Measurements from ENCODE around the gene WASF1.
A peak's percentile ranks its signal among the peaks of the same experiment; 100 is the strongest.
"Not testable (repeated sequence)": the region's sequence is repeated elsewhere in the genome, so short reads cannot be mapped to it uniquely, and the experiment has no call there.

Gene WASF1

GRCh38 chr6:110180228-110181008, 948 bp upstream of the WASF1 start, which contains the start of gene CDC40:
CDC40 (plus strand) TSS chr6:110180427; CDS start chr6:110180445, 18 bp downstream.
- in situ Hi-C loops (cut with MboI; ENCODE audit: low pct_unique_long_range_greater_than_20kb, low sequenced_read_pairs): no loop called here
- DNase-seq: no peak

GRCh38 chr6:110178626-110179405, 654 bp downstream of the WASF1 start:
- in situ Hi-C loops (cut with MboI; ENCODE audit: low pct_unique_long_range_greater_than_20kb, low sequenced_read_pairs): no loop called here
- DNase-seq: peak; percentile 74

GRCh38 chr6:110173506-110174132, 5.9 kb downstream of the WASF1 start:
- in situ Hi-C loops (cut with MboI; ENCODE audit: low pct_unique_long_range_greater_than_20kb, low sequenced_read_pairs): no loop called here
- no peak for DNase-seq

- no peak for DNase-seq
- in situ Hi-C loops (cut with MboI; ENCODE audit: low pct_unique_long_range_greater_than_20kb, low sequenced_read_pairs): no loop called here
Observed at GRCh38 chr6:110170081-110170480, 9.4 kb downstream of the WASF1 start.

GRCh38 chr6:110158479-110158878, 21.0 kb downstream of the WASF1 start:
- DNase-seq: no peak
- in situ Hi-C loops (cut with MboI; ENCODE audit: low pct_unique_long_range_greater_than_20kb, low sequenced_read_pairs): no loop called here

GRCh38 chr6:110147870-110148269, 31.6 kb downstream of the WASF1 start:
- peak; percentile 23 for DNase-seq
- in situ Hi-C loops (cut with MboI; ENCODE audit: low pct_unique_long_range_greater_than_20kb, low sequenced_read_pairs): no loop called here

- DNase-seq: no peak
- in situ Hi-C loops (cut with MboI; ENCODE audit: low pct_unique_long_range_greater_than_20kb, low sequenced_read_pairs): no loop called here
Observed at GRCh38 chr6:110140650-110141049, 38.8 kb downstream of the WASF1 start.

GRCh38 chr6:110139052-110139451, 40.4 kb downstream of the WASF1 start:
- in situ Hi-C loops (cut with MboI; ENCODE audit: low pct_unique_long_range_greater_than_20kb, low sequenced_read_pairs): no loop called here
- DNase-seq: no peak

GRCh38 chr6:110137924-110138887, 41.3 kb downstream of the WASF1 start:
- in situ Hi-C loops (cut with MboI; ENCODE audit: low pct_unique_long_range_greater_than_20kb, low sequenced_read_pairs): no loop called here
- no peak for DNase-seq

- no peak for DNase-seq
- in situ Hi-C loops (cut with MboI; ENCODE audit: low pct_unique_long_range_greater_than_20kb, low sequenced_read_pairs): no loop called here
Observed at GRCh38 chr6:110130362-110130761, 49.1 kb downstream of the WASF1 start.

- in situ Hi-C loops (cut with MboI; ENCODE audit: low pct_unique_long_range_greater_than_20kb, low sequenced_read_pairs): no loop called here
- no peak for DNase-seq
Observed at GRCh38 chr6:110128418-110128817, 51.1 kb downstream of the WASF1 start.

- in situ Hi-C loops (cut with MboI; ENCODE audit: low pct_unique_long_range_greater_than_20kb, low sequenced_read_pairs): no loop called here
- peak; percentile 21 for DNase-seq
Observed at GRCh38 chr6:110125361-110125760, 54.1 kb downstream of the WASF1 start.

- DNase-seq; in situ Hi-C loops (cut with MboI; ENCODE audit: low pct_unique_long_range_greater_than_20kb, low sequenced_read_pairs): not testable (repeated sequence)
Observed at GRCh38 chr6:110121655-110122054, 57.8 kb downstream of the WASF1 start.

- no peak for DNase-seq
- in situ Hi-C loops (cut with MboI; ENCODE audit: low pct_unique_long_range_greater_than_20kb, low sequenced_read_pairs): no loop called here
Observed at GRCh38 chr6:110116258-110116657, 63.2 kb downstream of the WASF1 start.

GRCh38 chr6:110114004-110114403, 65.5 kb downstream of the WASF1 start:
- in situ Hi-C loops (cut with MboI; ENCODE audit: low pct_unique_long_range_greater_than_20kb, low sequenced_read_pairs): no loop called here
- no peak for DNase-seq

GRCh38 chr6:110105296-110105695, 74.2 kb downstream of the WASF1 start:
- DNase-seq: no peak
- in situ Hi-C loops (cut with MboI; ENCODE audit: low pct_unique_long_range_greater_than_20kb, low sequenced_read_pairs): no loop called here

GRCh38 chr6:110103260-110103659, 76.2 kb downstream of the WASF1 start:
- no peak for DNase-seq
- in situ Hi-C loops (cut with MboI; ENCODE audit: low pct_unique_long_range_greater_than_20kb, low sequenced_read_pairs): no loop called here

GRCh38 chr6:110102411-110102810, 77.1 kb downstream of the WASF1 start:
- DNase-seq: no peak
- in situ Hi-C loops (cut with MboI; ENCODE audit: low pct_unique_long_range_greater_than_20kb, low sequenced_read_pairs): no loop called here

- DNase-seq: peak; percentile 63
- in situ Hi-C loops (cut with MboI; ENCODE audit: low pct_unique_long_range_greater_than_20kb, low sequenced_read_pairs): no loop called here
Observed at GRCh38 chr6:110101885-110102284, 77.6 kb downstream of the WASF1 start.

Measured in KBM-7 (cell line).